Upper lobe of left lung (tissue), 6 donors: ENCODE data around the gene CD207. TPM values are rescaled to one million over a fixed set of nuclear protein-coding genes. Genes with fewer than 3 reads are reported as not detected.
A peak's percentile ranks its signal among the peaks of the same experiment; 100 is the strongest.
"Not testable (repeated sequence)": the region's sequence is repeated elsewhere in the genome, so short reads cannot be mapped to it uniquely, and the experiment has no call there.

Experiments
- ATAC-seq, 2 donors: fragments of 200-7000 bp; cut with Tn5 transposase; one replicate each; pipeline ENCODE4 v1.9.1; 2022; ENCODE audit warnings: mild to moderate bottlenecking in 2 of 2, moderate library complexity in 2 of 2; ENCODE audit not compliant: low FRiP score in 2 of 2
- DNase-seq, 2 donors: peaks; one replicate each; pipeline ENCODE4 v3.0.0-alpha.2; 2019 to 2020
- H3K27ac ChIP-seq, 4 donors: fragments of 200-600 bp; sonication (generic); one replicate each; pipeline ENCODE4 v1.5.1; 2016 to 2019
- H3K27me3 ChIP-seq, 4 donors: fragments of 200-600 bp; sonication (generic); one replicate each; pipeline ENCODE4 v1.5.1; 2017 to 2019
- H3K36me3 ChIP-seq, 4 donors: fragments of 200-600 bp; sonication (generic); one replicate each; pipeline ENCODE4 v1.5.1; 2016 to 2019
- H3K4me1 ChIP-seq, 4 donors: fragments of 200-600 bp; sonication (generic); one replicate each; pipeline ENCODE4 v1.5.1; 2018 to 2019
- H3K4me3 ChIP-seq, 4 donors: fragments of 200-600 bp; sonication (generic); one replicate each; pipeline ENCODE4 v1.5.1; 2017 to 2019; ENCODE audit warnings: mild to moderate bottlenecking in 2 of 4, moderate library complexity in 1 of 4
- H3K9me3 ChIP-seq, 4 donors: fragments of 200-600 bp; sonication (generic); one replicate each; pipeline ENCODE4 v1.5.1; 2018 to 2019
- CTCF ChIP-seq, 6 experiments: fragments of 450-650 bp in 4 of 6; fragments of 200-600 bp in 2 of 6; sonication (generic) in 2 of 6; IDR thresholded peaks; one replicate each; pipeline ENCODE4 v1.5.1; 2016 to 2019; ENCODE audit warnings: antibody characterized with exemption in 6 of 6
- EP300 ChIP-seq, 4 donors: sonication (generic); formaldehyde crosslinking; IDR thresholded peaks; one replicate each; pipeline ENCODE4 v1.5.1; 2017; ENCODE audit warnings: antibody characterized with exemption in 4 of 4, control low read depth in 2 of 4
- POLR2A ChIP-seq, 4 donors: fragments of 450-650 bp; IDR thresholded peaks; one replicate each; pipeline ENCODE4 v1.5.1; 2016 to 2017; ENCODE audit warnings: antibody characterized with exemption in 4 of 4, mild to moderate bottlenecking in 2 of 4
- POLR2AphosphoS5 ChIP-seq, 2 donors: sonication (generic); formaldehyde crosslinking; IDR thresholded peaks; one replicate each; pipeline ENCODE4 v1.5.1; 2017; ENCODE audit warnings: antibody characterized with exemption in 2 of 2
- WGBS, 2 donors: methylation state at CpG; one replicate each; pipeline ENCODE4 v1.1.5; 2017 to 2018; 5-methylcytosine and 5-hydroxymethylcytosine counted together
- total RNA-seq, 6 donors: library from RNA; depleted of rRNA in 4 of 6; stranded (reverse); fragments of >200 nt in 4 of 6; gene quantifications; one replicate each; pipeline versions ENCODE4 v1.1.0 to v1.2.1, GENCODE V29; 2016 to 2021
- donor health status: DM: no; HTN: no; CAD: no; lungs with moderate emphysema.
- donor health status: DM: no; HTN: yes; CAD: no; lungs with severe emphysema.

Gene CD207
- total RNA-seq, 6 donors from 2014 or later: 0.74 to 2.2 TPM; not detected in 4

DNA sequence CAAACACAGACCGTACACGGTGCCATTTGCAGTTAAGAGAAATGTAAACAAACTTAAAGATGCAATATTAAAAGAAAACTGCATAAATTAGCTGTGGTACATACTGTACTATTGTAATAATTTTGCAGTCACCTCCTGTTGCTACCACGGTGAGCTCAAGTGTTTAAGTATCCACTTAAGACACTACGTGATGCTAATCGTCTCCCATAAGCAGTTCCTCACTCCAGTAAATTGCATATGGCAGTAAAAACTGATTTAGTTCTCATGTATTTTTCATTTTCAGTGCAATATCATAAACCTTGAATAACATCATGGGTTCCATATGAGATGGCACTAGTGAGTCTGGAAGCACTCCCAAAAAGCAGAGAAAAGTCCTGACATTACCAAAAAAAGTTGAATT lies 29.6 kb downstream of the CD207 start:
- TF ChIP-seq CTCF (IDR thresholded peaks at IDR 0.05) (no peak), POLR2AphosphoS5 (IDR thresholded peaks at IDR 0.05) (no peak), POLR2A (IDR thresholded peaks at IDR 0.05) (no peak), EP300 (IDR thresholded peaks at IDR 0.05) (no peak)
- no peaks in the 10 kb centered on the region for H3K36me3 ChIP-seq
- no peaks in the 10 kb centered on the region for H3K9me3 ChIP-seq
- DNase-seq: no peak
- no peak for ATAC-seq
- no peaks in the 10 kb centered on the region for H3K4me1 ChIP-seq
- no peak overlapping the region for H3K4me3 ChIP-seq
- WGBS, 2 donors: 60 to 65% methylated on average over 5 of the region's 5 CpGs
- no peaks in the 10 kb centered on the region for H3K27me3 ChIP-seq
- H3K27ac ChIP-seq: no peak overlapping the region

- no peak for TF ChIP-seq CTCF (IDR thresholded peaks at IDR 0.05)
- no peak for TF ChIP-seq POLR2A (IDR thresholded peaks at IDR 0.05)
- TF ChIP-seq EP300 (IDR thresholded peaks at IDR 0.05): no peak
- no peak for TF ChIP-seq POLR2AphosphoS5 (IDR thresholded peaks at IDR 0.05)
- 62 to 66% methylated on average over 6 to 10 of the region's 10 CpGs for WGBS, 2 donors
- ATAC-seq: peak in 1 of 2 donors; percentile 43
- no peak overlapping the region for H3K27ac ChIP-seq
- H3K36me3 ChIP-seq: no peaks in the 10 kb centered on the region
- no peaks in the 10 kb centered on the region for H3K27me3 ChIP-seq
- H3K9me3 ChIP-seq: peaks cover 0 to 4% (median 0%) of the 10 kb centered on the region in 4 donors
- peak in 1 of 2 donors; percentile 36 for DNase-seq
- no peak overlapping the region for H3K4me3 ChIP-seq
- no peaks in the 10 kb centered on the region for H3K4me1 ChIP-seq
Measured at GRCh38 chr2:70801607-70802263, 33.9 kb downstream of the CD207 start.

GRCh38 chr2:70799706-70800105 lies 35.9 kb downstream of the CD207 start:
- TF ChIP-seq EP300 (IDR thresholded peaks at IDR 0.05): no peak
- no peak for TF ChIP-seq POLR2AphosphoS5 (IDR thresholded peaks at IDR 0.05)
- no peak for TF ChIP-seq POLR2A (IDR thresholded peaks at IDR 0.05)
- no peak for TF ChIP-seq CTCF (IDR thresholded peaks at IDR 0.05)
- Histone ChIP-seq H3K27ac (no peak overlapping the region), H3K4me1 (no peaks in the 10 kb centered on the region), H3K4me3 (no peak overlapping the region), H3K27me3 (no peaks in the 10 kb centered on the region), H3K9me3 (peaks cover 0 to 4% (median 0%) of the 10 kb centered on the region in 4 donors), H3K36me3 (no peaks in the 10 kb centered on the region)
- DNase-seq: no peak
- ATAC-seq: no peak
- 89 to 94% methylated on average over 2 of the region's 2 CpGs for WGBS, 2 donors

GRCh38 chr2:70797996-70798395 lies 37.6 kb downstream of the CD207 start:
- 73 to 76% methylated on average over 3 of the region's 3 CpGs for WGBS, 2 donors
- H3K27me3 ChIP-seq, H3K9me3 ChIP-seq, ATAC-seq, DNase-seq, H3K4me1 ChIP-seq, H3K36me3 ChIP-seq, H3K27ac ChIP-seq, H3K4me3 ChIP-seq: not testable (repeated sequence)

- no peak overlapping the region for H3K4me3 ChIP-seq
- peaks cover 0 to 4% (median 0%) of the 10 kb centered on the region in 4 donors for H3K9me3 ChIP-seq
- no peak overlapping the region for H3K27ac ChIP-seq
- ATAC-seq (no peak), DNase-seq (no peak)
- H3K4me1 ChIP-seq: no peaks in the 10 kb centered on the region
- no peaks in the 10 kb centered on the region for H3K27me3 ChIP-seq
- 35 to 45% methylated on average over 2 of the region's 2 CpGs for WGBS, 2 donors
- TF ChIP-seq EP300 (IDR thresholded peaks at IDR 0.05) (no peak), POLR2AphosphoS5 (IDR thresholded peaks at IDR 0.05) (no peak), CTCF (IDR thresholded peaks at IDR 0.05) (no peak), POLR2A (IDR thresholded peaks at IDR 0.05) (no peak)
- no peaks in the 10 kb centered on the region for H3K36me3 ChIP-seq
Measured at GRCh38 chr2:70797506-70797905, 38.1 kb downstream of the CD207 start.
